SU-DHL-6 (cell line): Measurements from ENCODE around the gene PLEKHA6.

Experiments
- H2AFZ ChIP-seq: fragments of 200-600 bp; sonication (generic); 2 replicates; pipeline ENCODE4 v1.6.1; 2014; ENCODE audit warnings: low read depth, mild to moderate bottlenecking, moderate library complexity, mixed read lengths, antibody characterized with exemption, low read length; ENCODE audit not compliant: severe bottlenecking
- H3F3A ChIP-seq: fragments of 200-600 bp; shearing (Covaris generic); 2 replicates; pipeline ENCODE4 v1.6.0; 2016; ENCODE audit warnings: antibody characterized with exemption, mild to moderate bottlenecking; ENCODE audit not compliant: insufficient read depth
- H3K27ac ChIP-seq: fragments of 200-600 bp; sonication (generic); 2 replicates; pipeline ENCODE4 v1.5.1; 2016; ENCODE audit warnings: low read depth, mild to moderate bottlenecking, low read length, moderate library complexity, mixed read lengths
- H3K27me3 ChIP-seq: fragments of 200-600 bp; sonication (generic), shearing (Covaris generic); 2 replicates; pipeline ENCODE4 v1.6.0; 2014; ENCODE audit warnings: mild to moderate bottlenecking, low read length
- H3K36me3 ChIP-seq: fragments of 200-600 bp; sonication (generic); 2 replicates; pipeline ENCODE4 v1.6.1; 2014; ENCODE audit warnings: mild to moderate bottlenecking, low read length, mixed read lengths
- H3K4me2 ChIP-seq: fragments of 300-600, 200-600 bp; shearing (Covaris generic), sonication (generic); 2 replicates; pipeline ENCODE4 v1.6.0; 2014; ENCODE audit warnings: low read length, low read depth, mild to moderate bottlenecking; ENCODE audit not compliant: poor library complexity, severe bottlenecking
- H3K4me3 ChIP-seq: fragments of 200-600 bp; sonication (generic); 2 replicates; pipeline ENCODE4 v1.5.1; 2014; ENCODE audit warnings: antibody characterized with exemption, low read length, mild to moderate bottlenecking, mixed read lengths; ENCODE audit not compliant: insufficient read depth, poor library complexity, severe bottlenecking
- H3K79me2 ChIP-seq: fragments of 200-600 bp; sonication (generic); 2 replicates; pipeline ENCODE4 v1.6.1; 2014; ENCODE audit warnings: mild to moderate bottlenecking, low read length, moderate library complexity; ENCODE audit not compliant: insufficient read depth
- H3K9ac ChIP-seq: fragments of 200-600 bp; sonication (generic); 2 replicates; pipeline ENCODE4 v1.7.0; 2014; ENCODE audit warnings: mild to moderate bottlenecking, low read length
- H3K9me2 ChIP-seq: fragments of 200-600 bp; sonication (generic); replicated peaks from 2 replicates; pipeline ENCODE4 v1.6.1; 2014; ENCODE audit warnings: low read length; ENCODE audit not compliant: insufficient read depth
- H3K9me3 ChIP-seq: fragments of 200-600 bp; sonication (generic); 2 replicates; pipeline ENCODE4 v1.6.1; 2014; ENCODE audit warnings: low read length, mixed read lengths; ENCODE audit not compliant: insufficient read depth
- H4K20me1 ChIP-seq: fragments of 200-600 bp; sonication (generic); 2 replicates; pipeline ENCODE4 v1.6.1; 2014; ENCODE audit warnings: low read depth, mild to moderate bottlenecking, antibody characterized with exemption, low read length, moderate library complexity, mixed read lengths
- EZH2phosphoT487 ChIP-seq: fragments of 200-600 bp; sonication (generic), shearing (Covaris generic); conservative IDR thresholded peaks from 2 replicates; pipeline ENCODE4 v1.6.1; 2018; ENCODE audit warnings: mild to moderate bottlenecking, antibody characterized with exemption, low read length, moderate library complexity, mixed read lengths
- TF ChIP-seq, protein P1 (sequence below): fragments of 200-600 bp; sonication (generic); IDR thresholded peaks from one replicate; pipeline ENCODE4 v1.5.1; 2017; ENCODE audit warnings: antibody characterized with exemption, mild to moderate bottlenecking, low read length, moderate library complexity; ENCODE audit not compliant: insufficient read depth, poor library complexity, severe bottlenecking

The PLEKHA6 gene

DNA sequence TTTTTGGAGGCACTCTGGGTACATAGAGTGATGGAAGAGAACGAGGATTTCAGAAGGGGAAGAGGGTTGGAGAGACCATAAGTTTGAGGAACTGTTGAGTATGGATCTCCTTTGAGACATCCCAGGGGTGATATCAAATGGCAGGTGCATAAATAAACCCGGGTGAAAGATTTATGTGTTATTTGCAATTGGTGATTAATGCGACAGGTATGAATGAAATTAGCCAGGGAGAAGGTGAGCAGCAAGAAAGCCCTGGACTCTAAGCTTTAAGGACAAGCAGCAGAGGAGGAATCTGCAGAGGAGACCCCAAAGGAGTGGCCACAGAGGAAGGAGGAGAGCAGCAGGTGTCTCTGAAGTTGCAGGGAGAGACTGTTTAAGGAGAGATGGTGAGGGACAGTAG, 184.8 kb downstream of the PLEKHA6 start:
- H3F3A ChIP-seq = no peaks in the 10 kb centered on the region

DNA sequence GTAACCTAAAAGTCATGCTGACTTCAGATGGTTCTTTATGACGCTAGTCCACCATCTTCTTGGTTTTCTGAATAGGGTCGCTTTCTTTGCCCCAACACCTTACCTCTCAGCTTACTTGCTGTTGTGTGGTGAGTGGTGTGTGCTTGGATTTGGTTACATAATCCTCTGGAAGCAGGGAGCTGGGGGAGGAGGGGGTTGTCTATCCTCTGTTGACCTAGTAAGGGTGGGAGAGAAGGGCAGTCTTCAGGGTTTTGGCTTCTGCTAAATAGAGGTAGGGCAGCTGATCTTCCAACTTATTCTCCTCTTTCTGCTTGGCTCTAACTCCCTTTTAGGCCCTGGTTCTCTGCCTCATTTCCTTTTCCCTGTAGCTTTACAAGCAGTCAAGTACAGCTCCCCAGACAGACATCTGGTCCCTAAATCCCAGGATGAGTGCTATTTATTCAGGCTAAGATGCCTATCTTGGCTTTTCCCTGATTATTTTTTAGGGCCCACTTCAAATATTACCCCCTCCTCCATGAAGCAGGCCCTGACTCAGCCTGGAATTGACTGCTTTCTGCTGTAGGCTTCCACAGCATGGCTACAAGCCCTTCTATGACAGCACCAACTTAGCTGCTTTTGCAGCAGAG, 187.2 kb downstream of the PLEKHA6 start:
- Histone ChIP-seq H2AFZ (no peak overlapping the region), H3K36me3 (no peaks in the 10 kb centered on the region), H3K79me2 (no peaks in the 10 kb centered on the region), H3K4me3 (no peak overlapping the region), H3K4me2 (no peak overlapping the region), H3K9me3 (peaks cover 23% of the 10 kb centered on the region; the same call in 1 of the 2 replicates), H3K27me3 (no peaks in the 10 kb centered on the region), H3K9me2 (no peaks in the 10 kb centered on the region), H3F3A (no peaks in the 10 kb centered on the region), H3K27ac (no peak overlapping the region), H3K9ac (no peak overlapping the region), H4K20me1 (no peaks in the 10 kb centered on the region)
- TF ChIP-seq, protein P1, sequence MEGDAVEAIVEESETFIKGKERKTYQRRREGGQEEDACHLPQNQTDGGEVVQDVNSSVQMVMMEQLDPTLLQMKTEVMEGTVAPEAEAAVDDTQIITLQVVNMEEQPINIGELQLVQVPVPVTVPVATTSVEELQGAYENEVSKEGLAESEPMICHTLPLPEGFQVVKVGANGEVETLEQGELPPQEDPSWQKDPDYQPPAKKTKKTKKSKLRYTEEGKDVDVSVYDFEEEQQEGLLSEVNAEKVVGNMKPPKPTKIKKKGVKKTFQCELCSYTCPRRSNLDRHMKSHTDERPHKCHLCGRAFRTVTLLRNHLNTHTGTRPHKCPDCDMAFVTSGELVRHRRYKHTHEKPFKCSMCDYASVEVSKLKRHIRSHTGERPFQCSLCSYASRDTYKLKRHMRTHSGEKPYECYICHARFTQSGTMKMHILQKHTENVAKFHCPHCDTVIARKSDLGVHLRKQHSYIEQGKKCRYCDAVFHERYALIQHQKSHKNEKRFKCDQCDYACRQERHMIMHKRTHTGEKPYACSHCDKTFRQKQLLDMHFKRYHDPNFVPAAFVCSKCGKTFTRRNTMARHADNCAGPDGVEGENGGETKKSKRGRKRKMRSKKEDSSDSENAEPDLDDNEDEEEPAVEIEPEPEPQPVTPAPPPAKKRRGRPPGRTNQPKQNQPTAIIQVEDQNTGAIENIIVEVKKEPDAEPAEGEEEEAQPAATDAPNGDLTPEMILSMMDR = no peak
- no peak for TF ChIP-seq EZH2phosphoT487

More for the DNA sequence above, 184.8 kb downstream of the PLEKHA6 start:
- Histone ChIP-seq H3K79me2 (no peaks in the 10 kb centered on the region), H3K27ac (no peak overlapping the region), H4K20me1 (no peaks in the 10 kb centered on the region), H3K9me2 (no peaks in the 10 kb centered on the region), H3K9me3 (peaks cover 10% of the 10 kb centered on the region; the same call in 1 of the 2 replicates), H3K4me2 (no peak overlapping the region), H3K36me3 (no peaks in the 10 kb centered on the region), H3K27me3 (no peaks in the 10 kb centered on the region), H2AFZ (no peak overlapping the region), H3K4me3 (no peak overlapping the region), H3K9ac (no peak overlapping the region)
- TF ChIP-seq, protein P1 = no peak
- no peak for TF ChIP-seq EZH2phosphoT487

DNA sequence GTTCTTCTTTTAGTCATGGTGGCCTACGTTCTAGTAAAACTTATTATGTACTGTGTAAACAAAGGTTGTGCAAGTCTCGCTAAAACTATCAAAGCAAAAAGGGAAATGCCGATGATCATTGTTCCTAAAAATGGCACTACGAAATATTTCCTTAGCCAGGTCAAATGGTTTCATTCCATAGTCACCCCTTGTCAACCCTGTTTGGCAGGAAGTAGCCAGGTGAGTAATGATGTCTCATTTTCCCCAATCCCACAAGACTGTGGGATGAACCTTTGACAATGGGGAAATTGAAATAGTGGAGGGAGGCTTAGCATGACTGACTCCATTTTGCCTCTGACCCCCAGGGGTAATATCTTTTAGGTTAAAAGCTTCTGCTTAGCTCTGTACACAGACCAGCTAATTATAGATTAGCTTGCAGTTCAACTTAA, 188.0 kb downstream of the PLEKHA6 start:
- TF ChIP-seq, protein P1 = no peak
- no peak for TF ChIP-seq EZH2phosphoT487
- no peaks in the 10 kb centered on the region for H3K27me3 ChIP-seq
- no peak overlapping the region for H2AFZ ChIP-seq
- no peak overlapping the region for H3K9ac ChIP-seq
- no peaks in the 10 kb centered on the region for H4K20me1 ChIP-seq
- no peak overlapping the region for H3K27ac ChIP-seq
- H3K4me2 ChIP-seq = no peak overlapping the region
- no peak overlapping the region for H3K4me3 ChIP-seq
- H3F3A ChIP-seq = no peaks in the 10 kb centered on the region
- H3K36me3 ChIP-seq = no peaks in the 10 kb centered on the region
- H3K9me2 ChIP-seq = no peaks in the 10 kb centered on the region
- no peaks in the 10 kb centered on the region for H3K79me2 ChIP-seq
- H3K9me3 ChIP-seq = peaks cover 23% of the 10 kb centered on the region; the same call in 1 of the 2 replicates
